ENCODE data around the gene RNF17. TPM values are rescaled to one million over a fixed set of nuclear protein-coding genes. Genes with fewer than 3 reads are reported as not detected.

RNF17 gene
- total RNA-seq, 1 experiment from 2014 or later: not detected

DNA sequence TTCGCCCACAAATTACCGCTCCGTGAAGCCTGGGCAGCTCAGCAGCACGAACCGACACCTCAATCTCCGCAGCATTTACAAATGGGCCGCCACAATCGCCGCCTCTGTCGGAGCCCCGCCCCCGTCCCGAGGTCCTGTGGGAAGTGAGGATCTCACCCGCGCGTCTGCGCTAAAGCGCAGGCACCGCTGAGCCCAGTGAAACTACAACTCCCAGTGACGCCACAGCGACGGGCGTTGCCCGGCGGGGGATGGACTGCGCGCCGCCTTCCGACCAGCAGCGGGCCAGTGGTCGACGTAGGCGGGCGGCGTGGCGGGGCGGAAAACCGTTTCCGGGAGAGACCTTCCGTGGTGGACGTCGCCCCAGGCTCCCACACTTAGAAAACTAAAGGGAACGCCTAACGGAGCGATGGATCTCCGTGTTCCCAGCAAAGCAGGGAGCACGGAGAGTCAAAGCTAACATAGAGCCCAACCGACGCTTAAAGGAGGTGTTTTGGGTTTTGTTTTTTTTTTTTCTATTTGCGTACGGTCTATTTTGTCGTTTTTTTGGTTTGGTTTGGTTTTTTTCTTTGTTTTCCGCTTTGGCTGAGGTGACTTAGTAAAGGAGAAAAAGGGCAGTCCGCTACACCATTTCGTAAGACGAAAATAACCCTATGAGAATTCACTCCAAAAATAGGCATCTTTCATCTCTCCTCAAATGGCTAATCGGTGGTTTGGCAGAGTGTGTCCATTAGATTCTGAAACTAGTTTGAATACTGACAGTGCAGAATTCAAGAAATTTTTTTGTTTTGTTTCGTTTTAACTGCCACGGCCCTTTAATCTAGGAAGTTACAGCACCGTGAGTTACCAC is 159.0 kb downstream of the RNF17 start:
- TF ChIP-seq CTCF (IDR thresholded peaks at IDR 0.05; ENCODE audit: unreplicated experiment): no peak
- peaks cover 10% of the 10 kb centered on the region for H3K4me1 Mint-ChIP-seq (ENCODE audit: insufficient read depth, unreplicated experiment)
- H3K36me3 Mint-ChIP-seq (ENCODE audit: insufficient read depth, unreplicated experiment): no peaks in the 10 kb centered on the region
- H3K4me3 Mint-ChIP-seq (ENCODE audit: unreplicated experiment): peak overlapping the region; percentile 89
- no peaks in the 10 kb centered on the region for H3K27me3 Mint-ChIP-seq (ENCODE audit: insufficient read depth, unreplicated experiment)
- DNase-seq (ENCODE audit: unreplicated experiment): peak; percentile 97
- POLR2A ChIA-PET: interaction anchor here (0.5 to 2.2 kb wide), 8 partner anchors 10 to 396 kb away, joined by 3 to 8 read pairs (median 3); no protein-coding TSS in a partner anchor
- CTCF ChIA-PET: interaction anchor here (0.6 to 1.5 kb wide), 3 partner anchors 53 to 229 kb away, joined by 3 to 5 read pairs (median 4); no protein-coding TSS in a partner anchor
- H3K27ac Mint-ChIP-seq (ENCODE audit: low read depth, unreplicated experiment): peak overlapping the region; percentile 98
- no peaks in the 10 kb centered on the region for H3K9me3 Mint-ChIP-seq (ENCODE audit: unreplicated experiment)
- intact Hi-C loops (cut with micrococcal nuclease): loop anchor here (5.0 kb wide), 1 partner anchor 71 kb away; no protein-coding TSS in a partner anchor
- TSS peak; percentile 94 for BruUV-seq (replicated peaks)

DNA sequence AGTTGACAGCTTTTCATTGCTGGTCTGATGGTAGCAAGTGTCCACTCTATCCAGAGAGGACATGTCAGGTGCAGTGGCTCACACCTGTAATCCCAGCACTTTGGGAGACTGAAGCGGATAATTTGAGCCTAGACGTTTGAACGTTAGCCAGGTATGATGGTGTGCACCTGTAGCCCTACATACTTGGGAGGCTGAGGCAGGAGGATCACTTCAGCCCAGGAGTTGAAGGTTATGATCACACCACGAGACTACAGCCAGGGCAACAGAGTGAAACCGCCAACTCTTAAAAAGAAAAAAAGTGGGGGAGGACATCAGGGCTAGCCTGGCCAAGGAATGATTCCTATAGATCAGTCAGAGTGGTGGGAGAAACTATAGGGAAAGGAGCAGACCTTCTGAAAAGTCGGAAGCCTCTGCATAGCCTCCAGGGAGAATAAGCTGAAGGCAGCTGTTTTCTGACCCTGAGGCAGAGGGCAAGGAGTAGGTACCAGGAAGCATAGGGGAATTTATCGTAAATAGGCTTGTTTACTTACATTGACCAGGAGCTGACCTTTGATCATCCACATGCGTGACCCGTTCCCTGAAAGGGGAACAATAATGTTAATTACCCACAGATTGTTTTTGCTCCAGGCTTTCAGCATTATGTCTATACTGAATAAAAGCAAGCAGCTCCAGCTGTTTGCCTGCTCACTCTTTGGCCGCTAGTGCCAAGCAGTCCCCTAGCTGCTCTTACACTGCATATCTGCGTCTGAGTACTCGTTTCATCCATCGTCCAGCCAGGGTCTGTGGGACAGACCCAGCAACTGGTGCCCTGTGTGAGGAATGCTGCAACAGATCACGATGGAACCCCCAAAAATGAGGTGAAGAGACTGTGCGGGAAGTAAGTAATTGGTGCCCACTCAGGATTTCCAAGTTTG is 161.6 kb downstream of the RNF17 start:
- Mint-ChIP-seq H3K36me3 (ENCODE audit: insufficient read depth, unreplicated experiment) (no peaks in the 10 kb centered on the region), H3K27ac (ENCODE audit: low read depth, unreplicated experiment) (no peak overlapping the region), H3K4me3 (ENCODE audit: unreplicated experiment) (no peak overlapping the region), H3K27me3 (ENCODE audit: insufficient read depth, unreplicated experiment) (peaks cover 2% of the 10 kb centered on the region), H3K4me1 (ENCODE audit: insufficient read depth, unreplicated experiment) (peaks cover 5% of the 10 kb centered on the region), H3K9me3 (ENCODE audit: unreplicated experiment) (no peaks in the 10 kb centered on the region)
- no peak for DNase-seq (ENCODE audit: unreplicated experiment)
- POLR2A ChIA-PET: interaction anchor here (0.7 kb wide), 2 partner anchors 278 to 806 kb away, joined by 3 read pairs; no protein-coding TSS in a partner anchor
- intact Hi-C loops (cut with micrococcal nuclease): no loop called here
- CTCF ChIA-PET: interaction anchor here (0.6 to 1.4 kb wide), 2 partner anchors 32 to 69 kb away, joined by 4 to 7 read pairs; no protein-coding TSS in a partner anchor
- no peak for TF ChIP-seq CTCF (IDR thresholded peaks at IDR 0.05; ENCODE audit: unreplicated experiment)
- BruUV-seq (replicated peaks): no TSS peak

GRCh38 chr13:24927810-24928404 is 163.9 kb downstream of the RNF17 start:
- no peak for DNase-seq (ENCODE audit: unreplicated experiment)
- ChIA-PET POLR2A (interaction anchor here (0.6 to 0.7 kb wide), 2 partner anchors 131 to 941 kb away, joined by 3 read pairs; no protein-coding TSS in a partner anchor), CTCF (no interaction called here)
- Mint-ChIP-seq H3K27me3 (ENCODE audit: insufficient read depth, unreplicated experiment) (peaks cover 16% of the 10 kb centered on the region), H3K36me3 (ENCODE audit: insufficient read depth, unreplicated experiment) (no peaks in the 10 kb centered on the region), H3K4me3 (ENCODE audit: unreplicated experiment) (no peak overlapping the region), H3K9me3 (ENCODE audit: unreplicated experiment) (no peaks in the 10 kb centered on the region), H3K27ac (ENCODE audit: low read depth, unreplicated experiment) (no peak overlapping the region), H3K4me1 (ENCODE audit: insufficient read depth, unreplicated experiment) (no peaks in the 10 kb centered on the region)
- BruUV-seq (replicated peaks): no TSS peak
- no peak for TF ChIP-seq CTCF (IDR thresholded peaks at IDR 0.05; ENCODE audit: unreplicated experiment)
- intact Hi-C loops (cut with micrococcal nuclease): no loop called here

All from MCF 10A (cell line).